Activated CD8-positive, alpha-beta T cell treated with anti-CD3 and anti-CD28 coated beads for 36 hours (primary cell): ENCODE results near the gene GTPBP3. TPM values are rescaled to one million over a fixed set of nuclear protein-coding genes. Genes with fewer than 3 reads are reported as not detected.
A peak's percentile ranks its signal among the peaks of the same experiment; 100 is the strongest.
"Not testable (repeated sequence)": the region's sequence is repeated elsewhere in the genome, so short reads cannot be mapped to it uniquely, and the experiment has no call there.

Experiments
- ATAC-seq: fragments of 200-7000 bp; cut with Tn5 transposase; one replicate; pipeline ENCODE4 v1.10.0; 2021; ENCODE audit warnings: mild to moderate bottlenecking, moderate library complexity
- CTCF ChIA-PET: fragments of 350-600 bp; sonication (Branson Sonifier 250); formaldehyde crosslinking; loops from one replicate; lab custom pipeline; 2021; ENCODE audit warnings: antibody characterized with exemption; lab: Charles Lee
- POLR2A ChIA-PET: fragments of 350-600 bp; sonication (Branson Sonifier 250); formaldehyde crosslinking; loops from one replicate; lab custom pipeline; 2021; ENCODE audit warnings: antibody characterized with exemption; lab: Charles Lee
- DNase-seq: peaks from one replicate; pipeline ENCODE4 v3.0.0-alpha.2; 2020
- H3K27ac Mint-ChIP-seq: one replicate; pipeline ENCODE4 v1.8.0; 2021; ENCODE audit warnings: mild to moderate bottlenecking, mixed read lengths
- H3K27me3 Mint-ChIP-seq: one replicate; pipeline ENCODE4 v1.8.0; 2021; ENCODE audit warnings: mixed read lengths
- H3K36me3 Mint-ChIP-seq: one replicate; pipeline ENCODE4 v1.8.0; 2021; ENCODE audit warnings: low read depth, mixed read lengths
- H3K4me1 Mint-ChIP-seq: one replicate; pipeline ENCODE4 v1.8.0; 2021; ENCODE audit warnings: low read depth, mixed read lengths
- H3K4me3 Mint-ChIP-seq: one replicate; pipeline ENCODE4 v1.8.0; 2021; ENCODE audit warnings: mild to moderate bottlenecking, moderate library complexity, mixed read lengths
- H3K9me3 Mint-ChIP-seq: one replicate; pipeline ENCODE4 v1.8.0; 2021; ENCODE audit warnings: mixed read lengths
- intact Hi-C: fragments of 100-400 bp; cut with micrococcal nuclease; formaldehyde crosslinking; loops from one replicate; pipeline ENCODE4 v1.10.0; 2022
- total RNA-seq, 2 experiments: library from RNA; stranded (reverse); gene quantifications; one replicate each; pipeline ENCODE4 v1.2.3, GENCODE V29; 2021
- TF ChIP-seq, protein P1 (sequence below): fragments of 200-600 bp; IDR thresholded peaks from one replicate; pipeline ENCODE4 v1.8.0; 2022; ENCODE audit warnings: antibody characterized with exemption, mild to moderate bottlenecking

GTPBP3 gene
- total RNA-seq, 2 experiments from 2014 or later: 43.8 to 45.4 TPM

DNA sequence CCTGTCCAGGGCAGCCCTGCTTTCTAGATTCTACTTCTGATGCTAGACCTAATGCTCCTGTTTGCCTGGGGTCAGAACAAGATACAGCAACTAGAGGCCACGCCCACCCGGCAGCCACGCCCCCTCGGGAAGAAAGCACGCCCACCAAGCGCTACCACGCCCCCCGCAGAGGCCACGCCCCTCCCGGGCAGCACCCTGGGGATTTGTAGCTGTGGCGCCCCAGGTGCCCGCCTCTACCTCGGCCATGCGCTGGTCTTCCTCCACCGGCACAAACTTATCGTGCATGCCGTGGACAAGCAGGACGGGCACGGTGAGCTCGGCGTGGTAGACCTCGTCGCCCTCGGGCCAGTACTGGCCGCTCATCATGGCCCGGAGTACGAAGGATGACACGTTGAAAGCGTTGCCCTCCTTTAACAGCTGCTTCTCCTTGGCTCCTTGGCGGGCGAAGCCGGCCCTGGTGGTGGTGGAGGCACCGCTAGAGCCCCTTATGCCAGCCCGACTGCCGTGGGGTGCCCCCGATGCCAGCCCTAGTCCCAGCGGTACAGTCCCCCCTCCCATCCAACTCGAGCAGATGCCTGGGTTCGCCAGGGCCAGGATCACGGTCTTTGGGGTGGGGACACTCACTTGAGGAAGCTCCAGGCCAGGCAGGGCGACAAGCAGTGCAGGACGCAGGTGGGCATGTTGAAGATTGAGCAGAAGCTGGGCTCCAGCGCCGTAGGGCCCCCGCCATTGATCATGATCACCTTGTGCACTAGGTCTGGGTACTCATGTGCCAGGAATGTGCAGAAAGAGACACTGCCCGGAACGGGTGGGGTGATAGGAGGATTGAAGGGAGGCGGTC, 43.1 kb upstream of the GTPBP3 start:
- H3K9me3 Mint-ChIP-seq: peaks cover 4% of the 10 kb centered on the region
- POLR2A ChIA-PET: interaction anchor here (1.1 to 4.9 kb wide), 5 partner anchors 10 to 112 kb away, joined by 3 to 41 read pairs (median 5); partner anchors contain the start of genes ABHD8, ANKLE1, BST2 and MRPL34

DNA sequence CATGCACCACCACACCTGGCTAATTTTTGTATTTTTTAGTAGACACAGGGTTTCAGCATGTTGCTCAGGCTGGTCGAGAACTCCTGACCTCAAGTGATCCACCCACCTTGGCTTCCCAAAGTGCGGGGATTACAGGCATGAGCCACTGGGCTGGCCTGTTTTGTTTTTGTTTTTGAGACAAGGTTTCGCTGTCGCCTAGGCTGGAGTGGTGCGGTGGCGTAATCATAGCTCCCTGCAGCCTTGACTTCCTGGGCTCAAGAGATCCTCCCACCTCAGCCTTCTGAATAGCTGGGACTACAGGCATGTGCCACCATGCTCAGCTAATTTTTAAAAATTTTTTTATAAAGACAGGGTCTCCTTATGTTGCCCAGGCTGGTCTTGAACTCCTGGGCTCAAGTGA, 41.8 kb upstream of the GTPBP3 start:
- H3K27me3 Mint-ChIP-seq, DNase-seq, POLR2A ChIA-PET, H3K9me3 Mint-ChIP-seq, intact Hi-C loops, ATAC-seq, H3K4me1 Mint-ChIP-seq, H3K4me3 Mint-ChIP-seq, H3K27ac Mint-ChIP-seq: not testable (repeated sequence)
- CTCF ChIA-PET: interaction anchor here (1.0 kb wide), 1 partner anchor 60 kb away, joined by 3 read pairs; no protein-coding TSS in a partner anchor
- peaks cover 13% of the 10 kb centered on the region for H3K36me3 Mint-ChIP-seq

More for the DNA sequence above, 43.1 kb upstream of the GTPBP3 start:
- peak; percentile 70 for DNase-seq
- Mint-ChIP-seq H3K27me3 (no peaks in the 10 kb centered on the region), H3K4me3 (no peak overlapping the region), H3K36me3 (peaks cover 13% of the 10 kb centered on the region), H3K4me1 (peaks cover 7% of the 10 kb centered on the region), H3K27ac (no peak overlapping the region)
- TF ChIP-seq, protein P1, sequence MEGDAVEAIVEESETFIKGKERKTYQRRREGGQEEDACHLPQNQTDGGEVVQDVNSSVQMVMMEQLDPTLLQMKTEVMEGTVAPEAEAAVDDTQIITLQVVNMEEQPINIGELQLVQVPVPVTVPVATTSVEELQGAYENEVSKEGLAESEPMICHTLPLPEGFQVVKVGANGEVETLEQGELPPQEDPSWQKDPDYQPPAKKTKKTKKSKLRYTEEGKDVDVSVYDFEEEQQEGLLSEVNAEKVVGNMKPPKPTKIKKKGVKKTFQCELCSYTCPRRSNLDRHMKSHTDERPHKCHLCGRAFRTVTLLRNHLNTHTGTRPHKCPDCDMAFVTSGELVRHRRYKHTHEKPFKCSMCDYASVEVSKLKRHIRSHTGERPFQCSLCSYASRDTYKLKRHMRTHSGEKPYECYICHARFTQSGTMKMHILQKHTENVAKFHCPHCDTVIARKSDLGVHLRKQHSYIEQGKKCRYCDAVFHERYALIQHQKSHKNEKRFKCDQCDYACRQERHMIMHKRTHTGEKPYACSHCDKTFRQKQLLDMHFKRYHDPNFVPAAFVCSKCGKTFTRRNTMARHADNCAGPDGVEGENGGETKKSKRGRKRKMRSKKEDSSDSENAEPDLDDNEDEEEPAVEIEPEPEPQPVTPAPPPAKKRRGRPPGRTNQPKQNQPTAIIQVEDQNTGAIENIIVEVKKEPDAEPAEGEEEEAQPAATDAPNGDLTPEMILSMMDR: no peak
- CTCF ChIA-PET: interaction anchor here (4.1 to 4.9 kb wide), 2 partner anchors 10 to 12 kb away, joined by 27 to 34 read pairs; partner anchors contain the start of genes ABHD8, ANKLE1 and MRPL34
- intact Hi-C loops: no loop called here
- no peak for ATAC-seq

DNA sequence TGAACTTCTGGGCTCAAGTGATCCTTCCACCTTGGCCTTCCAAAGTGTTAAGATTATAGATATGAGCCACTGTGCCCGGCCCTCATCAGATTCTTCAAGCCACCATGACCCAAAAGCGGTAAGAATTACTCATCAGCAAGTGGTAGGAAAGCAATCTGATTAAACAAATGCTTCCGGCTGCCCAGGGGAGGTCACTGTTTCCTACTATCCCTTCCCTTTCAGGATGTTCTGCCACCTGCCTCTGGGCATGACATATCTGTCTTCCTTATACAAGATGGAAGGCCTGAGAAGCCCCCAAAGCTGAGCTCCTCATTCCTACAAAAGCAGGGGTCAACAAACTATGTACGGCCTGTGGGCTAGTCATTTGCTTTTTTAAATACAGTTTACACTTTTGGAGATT, 41.1 kb upstream of the GTPBP3 start:
- POLR2A ChIA-PET: no interaction called here
- peak overlapping the region; percentile 5 for H3K27ac Mint-ChIP-seq

DNA sequence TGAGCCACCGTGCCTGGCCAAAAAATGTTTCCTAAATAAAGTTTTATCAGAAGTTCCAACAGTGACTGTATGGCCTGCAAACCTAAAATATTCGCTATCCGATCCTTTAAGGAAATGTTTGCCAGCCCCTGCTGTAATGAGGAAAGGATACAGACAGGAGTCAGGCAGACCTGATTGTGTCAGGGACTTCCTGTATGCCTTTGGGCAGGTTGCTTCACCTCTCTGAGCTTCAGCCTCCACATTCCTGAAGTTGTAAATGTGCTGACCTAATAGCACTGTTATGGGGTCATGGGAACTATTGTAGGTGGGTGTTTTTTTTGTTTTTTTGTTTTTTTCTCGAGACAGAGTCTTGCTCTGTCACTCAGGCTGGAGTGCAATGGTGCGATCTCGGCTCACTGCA, 40.4 kb upstream of the GTPBP3 start:
- H3K36me3 Mint-ChIP-seq: peaks cover 13% of the 10 kb centered on the region
- ChIA-PET CTCF (interaction anchor here (0.8 kb wide), 1 partner anchor 8 kb away, joined by 5 read pairs; the partner anchor contains the start of gene MRPL34), POLR2A (no interaction called here)
- intact Hi-C loops: no loop called here
- TF ChIP-seq, protein P1: no peak
- H3K9me3 Mint-ChIP-seq: peaks cover 4% of the 10 kb centered on the region
- H3K27me3 Mint-ChIP-seq: no peaks in the 10 kb centered on the region
- no peak overlapping the region for H3K27ac Mint-ChIP-seq
- no peak overlapping the region for H3K4me3 Mint-ChIP-seq
- ATAC-seq (no peak), DNase-seq (no peak)
- H3K4me1 Mint-ChIP-seq: peaks cover 4% of the 10 kb centered on the region

More for the DNA sequence above, 41.1 kb upstream of the GTPBP3 start:
- H3K4me1 Mint-ChIP-seq: peaks cover 7% of the 10 kb centered on the region
- no peaks in the 10 kb centered on the region for H3K27me3 Mint-ChIP-seq
- DNase-seq: peak; percentile 47
- intact Hi-C loops: no loop called here
- no peak overlapping the region for H3K4me3 Mint-ChIP-seq
- CTCF ChIA-PET: interaction anchor here (1.0 kb wide), 1 partner anchor 61 kb away, joined by 3 read pairs; no protein-coding TSS in a partner anchor
- ATAC-seq: no peak
- H3K9me3 Mint-ChIP-seq: peaks cover 4% of the 10 kb centered on the region
- peaks cover 13% of the 10 kb centered on the region for H3K36me3 Mint-ChIP-seq
- TF ChIP-seq, protein P1: no peak

DNA sequence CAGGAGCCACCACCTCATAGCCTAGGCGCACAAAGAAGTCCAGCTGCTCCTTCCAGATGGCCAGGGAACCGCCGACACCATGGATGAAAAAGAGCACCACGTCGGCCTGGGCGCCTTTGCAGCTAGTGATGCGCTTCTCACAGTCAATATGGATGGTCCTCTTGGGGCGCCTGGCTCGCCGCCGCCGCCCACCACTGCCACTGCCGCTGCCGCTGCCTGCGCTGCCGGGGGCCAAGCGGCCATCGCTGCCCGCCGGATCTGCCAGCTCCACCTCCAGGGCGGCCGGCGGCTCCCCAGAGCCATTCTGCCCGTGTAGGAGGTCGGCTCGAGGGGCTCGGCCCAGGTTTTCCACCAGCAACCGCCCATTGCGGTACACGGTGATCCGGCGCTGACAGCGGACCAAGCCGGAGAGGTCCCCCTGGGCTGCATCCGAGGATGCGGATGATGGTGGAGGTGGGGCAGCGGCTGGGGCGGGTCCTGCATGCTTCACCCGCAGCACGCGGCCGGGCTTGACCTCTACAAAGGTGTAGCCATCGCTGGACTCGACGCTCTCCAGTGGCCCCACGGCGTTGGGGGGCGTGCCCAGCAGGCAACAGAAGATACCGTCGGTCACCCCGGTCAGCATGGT, 36.2 kb upstream of the GTPBP3 start:
- Mint-ChIP-seq H3K27me3 (no peaks in the 10 kb centered on the region), H3K9me3 (peaks cover 4% of the 10 kb centered on the region), H3K4me3 (no peak overlapping the region), H3K27ac (no peak overlapping the region), H3K4me1 (peaks cover 23% of the 10 kb centered on the region), H3K36me3 (peaks cover 8% of the 10 kb centered on the region)
- CTCF ChIA-PET: no interaction called here
- POLR2A ChIA-PET: no interaction called here
- DNase-seq: no peak
- intact Hi-C loops: no loop called here
- ATAC-seq: no peak
- TF ChIP-seq, protein P1: no peak
